GM19238 (cell line): Measurements from ENCODE around the gene MAZ.
"Not testable (repeated sequence)": the region's sequence is repeated elsewhere in the genome, so short reads cannot be mapped to it uniquely, and the experiment has no call there.

Experiments used
- DNase-seq: peaks from one replicate; pipeline ENCODE4 v3.0.0; 2011; ENCODE audit warnings: low spot score; ENCODE audit not compliant: insufficient read length

MAZ gene

DNA sequence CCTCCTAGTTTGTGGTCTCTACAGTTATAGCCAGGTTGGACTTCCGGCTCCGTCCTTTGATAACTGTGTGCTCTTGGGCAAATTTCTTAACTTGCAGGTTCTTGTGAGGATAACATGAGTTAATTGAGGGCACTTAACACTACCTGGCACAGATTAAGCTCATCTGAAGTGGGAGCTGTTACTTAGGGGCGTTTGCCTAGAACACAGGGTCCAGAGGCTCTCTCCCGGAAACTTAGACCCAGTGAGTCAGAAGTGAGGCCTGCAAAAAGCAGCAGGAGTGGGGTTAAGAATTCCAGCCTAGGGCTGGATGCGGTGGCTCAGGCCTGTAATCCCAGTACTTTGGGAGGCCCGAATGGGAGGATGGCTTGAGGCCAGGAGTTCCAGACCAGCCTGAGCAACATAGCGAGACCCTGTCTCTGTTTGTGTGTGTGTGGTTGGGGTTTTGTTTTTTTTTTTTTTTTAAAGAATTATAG lies 15.3 kb downstream of the MAZ start:
- no peak for DNase-seq

DNA sequence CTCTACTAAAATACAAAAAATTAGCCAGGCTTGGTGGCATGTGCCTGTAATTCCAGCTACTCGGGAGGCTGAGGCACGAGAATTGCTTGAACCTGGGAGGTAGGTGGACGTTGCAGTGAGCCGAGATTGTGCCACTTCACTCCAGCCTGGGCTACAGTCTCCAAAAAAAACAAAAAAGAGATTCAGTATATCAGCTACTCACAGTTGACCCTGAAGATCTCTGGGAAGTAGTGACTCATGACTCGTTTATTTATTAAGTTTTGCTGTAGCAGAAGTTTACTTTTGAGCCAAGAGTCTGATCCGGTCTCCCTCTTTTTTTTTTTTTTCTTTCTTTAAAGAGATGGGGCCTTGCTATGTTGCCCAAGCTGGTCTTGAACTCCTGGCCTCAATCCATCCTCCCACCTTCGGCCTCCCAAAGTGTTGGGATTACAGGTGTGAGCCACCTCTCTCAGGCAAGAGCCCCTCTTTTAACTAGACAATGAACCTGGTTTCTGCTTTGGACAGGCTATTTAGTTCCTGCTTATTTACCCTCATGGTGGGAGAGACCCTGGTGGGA lies 18.3 kb downstream of the MAZ start:
- no peak for DNase-seq

DNA sequence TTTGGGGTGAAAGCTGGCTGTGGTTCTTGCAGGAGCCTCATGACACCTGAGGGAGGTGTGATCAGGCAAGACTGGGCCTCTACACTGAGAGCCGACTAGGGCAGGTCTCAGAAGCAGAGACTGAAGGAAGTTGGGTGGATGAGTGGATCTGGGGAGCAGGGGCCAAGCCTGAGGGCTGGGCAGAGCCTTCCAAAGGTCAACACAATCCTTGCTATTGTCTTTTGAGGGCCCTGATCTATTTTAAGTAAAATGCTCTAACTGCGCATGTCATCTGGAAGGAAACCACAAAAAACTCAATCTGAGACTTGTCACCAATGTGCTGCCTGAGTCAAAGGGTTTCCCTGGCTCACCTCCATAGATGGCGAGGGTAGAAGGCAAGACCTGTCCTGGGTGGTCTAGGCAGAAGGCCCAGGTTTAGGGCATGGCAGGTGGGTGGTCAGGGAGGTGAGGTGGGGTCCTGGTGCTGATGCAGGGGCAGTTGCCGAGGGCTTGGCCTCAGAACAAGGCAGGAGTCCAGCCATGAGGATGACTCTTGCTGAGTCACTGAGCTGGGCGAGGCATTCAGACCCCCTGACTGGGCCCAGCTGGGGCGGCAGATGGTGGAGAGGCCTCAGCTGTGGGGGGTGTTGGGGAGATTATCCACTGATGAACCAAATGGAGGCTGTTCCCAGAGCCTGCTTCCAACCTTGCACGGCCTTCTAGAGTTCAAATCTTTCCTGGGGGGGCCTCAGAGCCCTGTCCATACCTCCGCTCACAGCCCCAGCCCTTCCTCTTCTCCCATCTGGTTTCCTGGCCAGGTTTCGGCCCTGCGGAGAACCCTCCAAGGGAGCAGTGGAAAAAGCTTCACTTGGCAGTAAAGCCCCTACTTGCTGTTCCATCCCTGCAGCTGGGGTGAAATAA lies 19.1 kb downstream of the MAZ start:
- no peak for DNase-seq

DNA sequence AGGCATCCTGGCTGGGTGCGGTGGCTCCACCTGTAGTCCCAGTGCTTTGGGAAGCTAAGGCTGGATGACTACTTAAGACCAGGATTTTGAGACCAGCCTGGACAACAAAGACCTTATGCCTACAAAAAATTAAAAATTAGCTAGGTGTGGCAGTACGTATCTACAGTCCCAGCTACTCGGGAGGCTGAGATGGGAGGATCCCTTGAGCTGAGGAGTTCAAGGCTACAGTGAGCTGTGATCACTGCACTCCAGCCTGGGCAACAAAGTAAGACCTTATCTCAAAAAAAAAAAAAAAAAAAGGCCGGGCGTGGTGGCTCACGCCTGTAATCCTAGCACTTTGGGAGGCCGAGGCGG lies 20.0 kb downstream of the MAZ start:
- DNase-seq: no peak

DNA sequence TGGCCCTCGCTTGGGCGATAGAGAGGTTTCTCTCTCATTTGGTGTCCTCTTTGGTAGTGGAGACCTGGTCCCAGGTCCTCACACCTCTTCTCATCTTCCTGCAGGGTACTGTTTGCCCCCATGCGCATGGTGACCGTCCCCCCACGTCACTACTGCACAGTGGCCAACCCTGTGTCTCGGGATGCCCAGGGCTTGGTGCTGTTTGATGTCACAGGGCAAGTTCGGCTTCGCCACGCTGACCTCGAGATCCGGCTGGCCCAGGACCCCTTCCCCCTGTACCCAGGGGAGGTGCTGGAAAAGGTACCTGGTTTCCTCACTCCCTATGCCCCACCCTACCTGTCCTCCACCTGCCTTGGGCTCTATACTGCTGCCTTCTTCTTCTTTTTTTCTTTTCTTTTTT lies 24.4 kb downstream of the MAZ start:
- DNase-seq: no peak

DNA sequence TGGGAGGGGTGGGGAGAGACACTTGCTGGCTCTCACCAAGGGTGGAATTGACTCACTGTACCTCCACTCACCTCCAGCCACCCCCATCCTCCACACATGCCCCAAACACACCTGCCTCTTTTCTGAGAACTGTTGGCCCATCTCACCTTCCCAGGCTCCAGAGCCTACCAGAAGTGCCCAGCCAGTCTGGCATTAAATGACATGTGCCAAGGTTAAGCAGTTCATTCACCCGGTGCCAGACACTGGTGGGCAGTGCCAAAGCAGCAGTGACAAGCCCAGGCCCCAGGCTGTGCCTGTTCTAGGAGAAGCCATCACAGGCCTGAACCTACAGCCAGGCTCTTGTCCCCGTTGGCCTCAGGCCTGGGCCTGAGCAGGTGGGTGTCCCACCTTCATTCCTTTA lies 25.2 kb downstream of the MAZ start:
- no peak for DNase-seq

DNA sequence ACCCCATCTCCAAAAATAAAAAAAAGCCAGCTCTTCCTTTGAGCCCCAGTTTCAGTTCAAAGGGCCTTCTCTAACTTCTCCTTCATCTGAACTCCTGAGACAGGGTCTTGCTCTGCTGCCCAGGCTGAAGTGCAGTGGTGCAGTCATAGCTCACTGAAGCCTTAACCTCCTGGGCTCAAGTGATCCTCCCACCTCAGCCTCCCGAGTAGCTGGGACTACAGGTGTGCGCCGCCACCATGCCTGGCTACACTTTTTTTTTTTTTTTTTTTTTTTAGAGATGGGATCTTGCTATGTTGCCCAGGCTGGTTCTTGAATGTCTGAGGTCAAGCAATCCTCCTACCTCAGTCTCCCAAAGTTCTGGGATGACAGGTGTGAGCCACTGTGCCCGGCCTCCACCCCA lies 26.9 kb downstream of the MAZ start:
- not testable (repeated sequence) for DNase-seq

DNA sequence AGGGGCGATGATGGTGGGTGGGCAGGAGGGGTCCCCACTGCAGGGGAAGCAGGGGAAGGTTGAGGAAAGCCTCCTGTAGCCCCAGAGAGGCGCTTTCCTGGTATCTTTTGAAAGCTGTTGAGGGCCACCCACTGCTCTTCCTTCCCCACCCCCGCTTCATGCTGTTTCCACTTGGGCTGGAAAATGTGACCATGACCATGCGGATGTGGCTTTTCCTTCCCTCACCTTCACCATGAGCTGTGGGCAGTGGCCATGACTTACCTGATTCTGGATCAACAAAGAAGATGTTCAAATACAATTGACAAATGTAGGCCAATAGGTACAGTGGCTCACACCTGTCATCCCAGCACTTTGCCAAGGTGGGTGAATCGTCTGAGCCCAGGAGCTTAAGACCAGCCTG lies 27.8 kb downstream of the MAZ start:
- DNase-seq: no peak

DNA sequence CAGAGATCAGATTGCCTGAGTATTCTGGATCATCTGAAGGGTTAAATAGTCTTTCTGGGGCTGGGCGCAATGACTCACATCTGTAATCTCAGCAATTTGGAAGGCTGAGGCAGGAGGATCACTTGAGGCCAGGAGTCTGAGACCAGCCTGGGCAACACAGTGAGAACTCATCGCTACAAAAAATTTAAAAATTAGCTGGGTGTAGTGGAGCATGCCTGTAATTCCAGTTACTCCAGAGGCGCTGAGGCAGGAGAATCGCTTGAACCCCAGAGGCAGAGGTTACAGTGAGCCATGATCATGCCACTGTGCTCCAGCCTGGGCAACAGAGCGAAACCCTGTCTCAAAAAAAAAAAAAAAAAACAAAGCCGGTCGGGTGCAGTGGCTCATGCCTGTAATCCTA lies 29.6 kb downstream of the MAZ start:
- DNase-seq: no peak

DNA sequence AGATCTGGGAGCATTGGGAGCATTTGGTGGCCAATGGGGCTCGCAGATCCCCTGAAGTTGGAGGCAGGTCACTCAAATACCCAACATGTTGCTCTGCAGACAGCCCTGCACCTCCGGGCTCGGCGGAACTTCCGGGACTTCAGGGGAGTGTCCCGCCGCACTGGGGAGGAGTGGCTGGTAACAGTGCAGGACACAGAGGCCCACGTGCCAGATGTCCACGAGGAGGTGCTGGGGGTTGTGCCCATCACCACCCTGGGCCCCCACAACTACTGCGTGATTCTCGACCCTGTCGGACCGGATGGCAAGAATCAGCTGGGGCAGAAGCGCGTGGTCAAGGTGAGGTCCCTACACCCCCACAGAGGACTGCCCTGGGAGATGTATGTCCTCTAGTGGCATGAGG lies 30.3 kb downstream of the MAZ start:
- DNase-seq: no peak

DNA sequence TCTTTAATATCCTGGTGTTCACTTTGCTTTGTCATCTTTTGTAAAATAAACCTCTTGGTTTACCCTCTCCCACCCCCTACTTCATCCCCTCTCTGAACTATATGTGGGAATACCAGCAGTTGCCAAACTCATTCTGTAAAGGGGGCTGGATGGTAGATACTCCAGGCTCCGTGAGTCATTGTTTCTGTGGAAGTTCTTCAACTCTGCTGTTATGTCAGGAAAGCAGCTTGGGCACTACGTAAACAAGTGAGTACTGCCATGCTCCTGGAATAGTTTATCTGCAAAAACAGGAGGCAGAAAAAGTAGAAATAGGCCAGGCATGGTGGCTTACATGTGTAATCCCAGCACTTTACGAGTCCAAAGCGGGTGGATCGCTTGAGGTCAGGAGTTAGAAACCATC lies 31.5 kb downstream of the MAZ start:
- no peak for DNase-seq

DNA sequence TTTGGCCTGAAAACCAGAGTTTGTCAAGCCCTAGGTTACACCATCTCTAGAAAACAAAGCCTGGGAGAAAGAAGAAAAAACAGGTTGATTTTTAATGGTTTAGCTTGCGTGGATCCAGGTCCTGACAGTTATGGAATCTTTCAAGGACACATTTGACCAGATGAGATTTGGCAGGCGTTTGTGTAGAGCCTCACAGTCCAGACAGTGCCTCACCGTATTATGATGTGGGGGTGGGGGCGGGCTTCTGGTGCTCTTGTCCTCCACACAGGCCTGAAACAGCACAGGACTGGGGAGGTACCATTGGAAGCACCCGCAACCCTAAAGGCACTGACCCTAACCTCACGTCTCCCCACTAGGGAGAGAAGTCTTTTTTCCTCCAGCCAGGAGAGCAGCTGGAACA lies 33.5 kb downstream of the MAZ start:
- DNase-seq: no peak

DNA sequence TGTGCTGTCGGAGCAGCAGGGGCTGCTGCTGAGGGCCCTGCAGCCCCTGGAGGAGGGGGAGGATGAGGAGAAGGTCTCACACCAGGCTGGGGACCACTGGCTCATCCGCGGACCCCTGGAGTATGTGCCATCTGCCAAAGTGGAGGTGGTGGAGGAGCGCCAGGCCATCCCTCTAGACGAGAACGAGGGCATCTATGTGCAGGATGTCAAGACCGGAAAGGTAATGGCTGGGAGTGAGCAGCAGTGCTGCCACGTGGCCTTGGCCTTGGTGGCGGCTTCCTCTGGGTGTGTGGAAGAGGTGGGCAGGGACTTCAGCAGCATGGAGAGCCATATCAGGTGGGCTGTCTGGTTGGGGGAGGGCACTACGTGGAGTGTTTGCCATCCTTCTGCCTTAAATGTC lies 33.9 kb downstream of the MAZ start:
- DNase-seq: no peak

DNA sequence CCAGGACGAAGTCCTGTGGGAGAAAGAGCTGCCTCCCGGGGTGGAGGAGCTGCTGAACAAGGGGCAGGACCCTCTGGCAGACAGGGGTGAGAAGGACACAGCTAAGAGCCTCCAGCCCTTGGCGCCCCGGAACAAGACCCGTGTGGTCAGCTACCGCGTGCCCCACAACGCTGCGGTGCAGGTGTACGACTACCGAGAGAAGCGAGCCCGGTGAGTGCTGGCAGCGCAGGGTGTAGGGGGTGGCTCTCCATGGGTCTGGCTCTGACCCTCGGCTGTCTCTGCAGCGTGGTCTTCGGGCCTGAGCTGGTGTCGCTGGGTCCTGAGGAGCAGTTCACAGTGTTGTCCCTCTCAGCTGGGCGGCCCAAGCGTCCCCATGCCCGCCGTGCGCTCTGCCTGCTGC lies 35.3 kb downstream of the MAZ start:
- no peak for DNase-seq

DNA sequence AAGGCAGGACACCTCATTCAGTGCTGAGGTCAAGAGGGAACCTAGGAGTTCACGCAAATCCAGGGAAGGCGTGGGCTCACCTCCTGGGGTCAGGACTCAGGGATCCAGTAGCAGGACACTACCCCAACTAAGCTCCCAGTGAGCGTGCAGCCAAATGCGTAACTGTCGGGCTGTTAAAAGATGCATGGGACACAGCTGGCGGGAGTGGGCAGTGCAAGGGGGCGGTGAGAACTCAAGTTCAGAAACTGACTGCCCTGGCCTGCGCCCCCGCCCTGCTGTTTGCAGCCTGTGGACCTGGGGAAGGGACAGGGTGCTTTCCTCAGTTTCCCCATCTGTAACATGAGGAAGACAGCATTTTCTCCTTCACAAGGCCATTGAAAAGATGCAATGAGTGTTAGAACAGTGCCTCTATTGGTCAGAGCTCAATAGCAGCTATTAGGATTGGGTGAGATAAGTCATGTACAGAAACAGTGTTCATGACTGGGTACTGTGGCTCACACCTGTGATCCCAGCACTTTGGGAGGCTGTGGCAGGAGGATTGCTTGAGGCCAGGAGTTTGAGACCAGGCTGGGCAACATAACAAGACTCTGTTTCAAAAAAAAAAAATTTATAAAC lies 36.5 kb downstream of the MAZ start:
- DNase-seq: no peak

DNA sequence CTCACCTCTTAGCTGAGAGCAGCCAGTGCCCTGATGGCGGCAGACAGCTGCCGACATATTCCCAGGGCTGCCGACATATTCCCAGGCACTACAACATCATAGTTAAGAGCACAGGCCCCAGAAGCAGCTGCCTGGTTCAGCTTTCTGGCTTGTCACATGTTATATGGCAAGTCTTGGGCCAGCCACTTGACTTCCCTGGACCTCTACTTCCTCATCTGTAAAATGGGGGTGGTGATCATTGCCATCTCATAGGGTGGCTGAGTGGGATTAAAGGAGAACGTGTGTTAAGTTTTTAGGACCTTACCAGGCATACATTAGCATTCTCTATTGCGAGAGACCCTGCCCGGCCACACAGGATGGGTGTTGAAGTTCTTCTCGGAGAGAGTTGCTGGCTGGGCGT lies 37.6 kb downstream of the MAZ start:
- no peak for DNase-seq

DNA sequence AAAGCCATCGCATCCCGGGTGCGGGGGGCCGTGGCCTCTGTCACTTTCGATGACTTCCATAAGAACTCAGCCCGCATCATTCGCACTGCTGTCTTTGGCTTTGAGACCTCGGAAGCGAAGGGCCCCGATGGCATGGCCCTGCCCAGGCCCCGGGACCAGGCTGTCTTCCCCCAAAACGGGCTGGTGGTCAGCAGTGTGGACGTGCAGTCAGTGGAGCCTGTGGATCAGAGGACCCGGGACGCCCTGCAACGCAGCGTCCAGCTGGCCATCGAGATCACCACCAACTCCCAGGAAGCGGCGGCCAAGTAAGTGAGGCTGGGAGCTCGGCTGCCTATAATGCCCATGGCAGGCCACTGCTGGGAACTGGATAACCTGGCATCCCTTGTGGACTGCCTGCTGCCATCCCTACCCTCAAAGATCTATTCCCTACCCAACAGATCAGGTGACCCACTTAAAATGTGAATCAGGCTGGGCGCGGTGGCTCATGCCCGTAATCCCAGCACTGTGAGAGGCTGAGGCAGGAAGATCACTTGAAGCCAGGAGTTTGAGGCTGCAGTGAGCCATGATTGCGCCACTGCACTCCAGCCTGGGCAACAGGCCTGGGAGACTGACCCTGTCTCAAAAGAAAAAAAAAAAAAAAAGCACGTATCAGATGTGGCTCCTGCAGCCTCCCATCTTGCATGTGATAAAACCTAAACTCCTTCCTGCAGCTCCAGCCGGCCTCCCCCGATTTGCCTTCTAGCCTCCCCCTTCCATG lies 38.4 kb downstream of the MAZ start:
- no peak for DNase-seq

DNA sequence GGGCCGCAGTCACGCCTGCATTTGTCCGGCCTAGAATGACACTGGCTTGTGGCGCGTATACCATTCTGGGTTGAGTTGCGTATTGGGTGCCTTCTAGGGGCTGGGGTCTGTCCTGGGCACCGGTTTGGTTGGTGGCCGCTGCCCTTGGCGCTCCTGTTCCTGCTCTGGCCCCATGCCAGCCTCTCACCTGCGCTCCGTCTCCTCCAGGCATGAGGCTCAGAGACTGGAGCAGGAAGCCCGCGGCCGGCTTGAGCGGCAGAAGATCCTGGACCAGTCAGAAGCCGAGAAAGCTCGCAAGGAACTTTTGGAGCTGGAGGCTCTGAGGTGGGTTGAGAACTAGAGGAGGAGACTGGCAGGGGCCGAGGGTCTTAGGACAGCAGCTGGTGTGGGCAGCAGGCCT lies 39.3 kb downstream of the MAZ start:
- no peak for DNase-seq

DNA sequence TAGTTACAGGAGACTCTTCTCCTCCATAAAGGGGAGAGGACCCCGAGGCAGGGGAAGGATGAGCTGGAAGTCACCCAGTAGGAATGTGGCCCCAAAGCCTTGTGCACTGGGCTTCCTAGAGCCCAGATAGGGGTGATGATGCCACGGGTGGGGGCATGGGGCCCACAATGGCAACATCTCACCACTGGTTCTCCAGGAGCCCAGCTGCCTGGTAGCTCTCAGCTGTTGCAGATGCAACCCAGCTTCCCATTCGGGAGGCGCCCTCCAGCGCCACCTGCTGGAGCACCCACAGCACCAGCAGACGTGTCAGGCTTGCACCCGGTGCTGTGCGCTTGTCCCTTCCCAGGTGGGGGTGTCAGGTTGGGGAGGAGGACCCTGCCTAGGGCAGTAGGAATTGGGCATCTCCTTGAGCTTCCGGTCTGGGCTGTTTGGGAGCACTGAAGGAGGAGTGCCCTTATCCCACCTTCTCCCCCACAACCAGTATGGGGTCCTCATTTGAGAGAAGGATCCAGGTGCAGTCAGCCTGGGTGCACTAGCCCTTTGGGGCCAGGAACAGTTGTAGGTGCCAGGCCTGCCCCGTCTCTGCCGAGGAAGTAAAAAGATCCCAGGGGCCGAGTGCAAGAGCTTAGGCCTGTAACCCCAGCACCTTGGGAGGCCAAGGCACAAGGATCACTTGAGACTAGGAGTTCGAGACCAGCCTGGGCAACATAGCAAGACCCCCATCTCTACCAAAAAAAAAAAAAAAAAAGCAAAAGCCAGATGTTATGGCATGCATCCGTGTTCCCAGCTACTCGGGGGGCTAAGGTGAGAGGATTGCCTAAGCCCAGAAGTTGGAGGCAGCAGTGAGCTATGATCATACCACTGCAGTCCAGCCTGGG lies 42.3 kb downstream of the MAZ start:
- peak; percentile 77 for DNase-seq

DNA sequence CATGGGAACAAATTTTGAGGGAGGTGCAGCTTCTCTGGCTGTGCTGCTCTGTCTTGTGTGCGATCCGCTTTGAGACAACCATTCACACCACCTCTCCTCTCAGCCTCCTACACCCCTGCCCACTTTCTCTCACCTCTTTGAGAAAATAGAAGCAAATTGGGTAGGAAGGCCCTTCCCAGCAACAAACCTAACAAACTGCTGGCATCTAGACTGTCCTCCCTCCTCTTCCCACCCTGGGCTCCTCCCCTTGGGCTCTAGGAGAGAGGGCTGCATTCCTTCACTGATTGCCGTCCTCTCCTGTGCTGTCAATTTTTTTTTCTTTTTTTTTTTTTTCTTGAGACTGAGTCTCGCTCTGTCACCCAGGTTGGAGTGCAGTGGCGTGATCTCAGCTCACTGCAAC lies 43.2 kb downstream of the MAZ start:
- no peak for DNase-seq

DNA sequence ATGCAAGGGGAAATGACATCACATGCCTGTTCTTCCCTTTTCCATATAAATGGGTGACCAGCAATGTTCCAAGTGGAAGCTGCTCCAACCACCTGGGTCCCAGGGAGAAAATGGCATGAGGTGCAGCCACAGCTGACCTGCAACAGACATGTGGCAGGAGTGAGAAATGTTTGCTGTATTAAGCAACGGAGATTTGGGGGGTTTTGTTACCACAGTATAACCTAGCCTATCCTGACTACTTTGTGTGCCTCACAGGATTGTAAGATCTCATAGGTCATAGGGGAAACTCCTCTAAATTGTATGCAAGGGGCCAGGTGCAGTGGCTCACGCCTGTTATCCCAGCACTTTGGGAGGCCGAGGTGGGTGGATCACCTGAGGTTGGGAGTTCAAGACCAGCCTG lies 44.7 kb downstream of the MAZ start:
- DNase-seq: no peak
